Activated T-helper 2 cell treated with anti-CD3 and anti-CD28 coated beads, Interferon-gamma antibody, Interleukin-2, Interleukin-4, amounts not matched to agents 10 μg/mL and 5 μg/mL and 100 μg/mL, durations not matched to agents 14 hours and 24 hours and 36 hours (primary cell): ENCODE measurements around the gene IARS1. TPM values are rescaled to one million over a fixed set of nuclear protein-coding genes. Genes with fewer than 3 reads are reported as not detected.

ENCODE experiments used
- DNase-seq: peaks from one replicate; pipeline ENCODE4 v3.0.0; 2021; ENCODE audit warnings: low spot score
- H3K27ac Mint-ChIP-seq: one replicate; pipeline ENCODE4 v1.8.0; 2021; ENCODE audit warnings: mixed read lengths
- H3K27me3 Mint-ChIP-seq: one replicate; pipeline ENCODE4 v1.8.0; 2021; ENCODE audit warnings: low read depth, mixed read lengths
- H3K36me3 Mint-ChIP-seq: one replicate; pipeline ENCODE4 v1.8.0; 2021; ENCODE audit warnings: low read depth, mixed read lengths
- H3K4me1 Mint-ChIP-seq: one replicate; pipeline ENCODE4 v1.8.0; 2021; ENCODE audit warnings: low read depth, mixed read lengths
- H3K4me3 Mint-ChIP-seq: one replicate; pipeline ENCODE4 v1.8.0; 2021; ENCODE audit warnings: low read depth, mild to moderate bottlenecking, moderate library complexity, mixed read lengths
- H3K9me3 Mint-ChIP-seq: one replicate; pipeline ENCODE4 v1.8.0; 2021; ENCODE audit warnings: mixed read lengths
- intact Hi-C: fragments of 100-400 bp; cut with micrococcal nuclease; formaldehyde crosslinking; loops from one replicate; pipeline ENCODE4 v1.15.1; 2023
- total RNA-seq: library from RNA; stranded (reverse); gene quantifications from 2 replicates; pipeline ENCODE4 v1.2.3, GENCODE V29; 2022

The IARS1 gene
- total RNA-seq, 1 donor from 2014 or later: 177 TPM

DNA sequence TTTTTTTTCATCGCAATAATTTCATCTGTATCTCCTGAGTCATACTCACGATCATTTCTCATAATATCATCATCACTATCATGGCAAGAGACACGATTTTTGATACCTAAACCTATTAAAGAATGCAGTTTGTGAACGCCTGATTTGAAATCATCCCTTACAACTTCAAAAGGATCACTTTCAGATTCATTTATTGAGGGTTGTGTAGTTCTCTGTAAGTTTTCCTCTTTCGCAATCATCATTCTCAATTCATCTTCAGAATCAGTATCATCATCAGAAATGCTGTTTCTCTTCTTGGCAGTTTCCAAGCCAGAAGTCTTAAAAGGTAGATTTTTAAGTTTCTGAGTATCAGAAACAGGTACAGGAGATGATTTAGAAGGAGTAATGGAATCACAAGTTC lies 22.0 kb upstream of the IARS1 start:
- H3K4me3 Mint-ChIP-seq: no peak overlapping the region
- H3K36me3 Mint-ChIP-seq: peaks cover 81% of the 10 kb centered on the region
- H3K9me3 Mint-ChIP-seq: no peaks in the 10 kb centered on the region
- no peak for DNase-seq
- no peaks in the 10 kb centered on the region for H3K27me3 Mint-ChIP-seq
- H3K27ac Mint-ChIP-seq: peak overlapping the region; percentile 14
- intact Hi-C loops: no loop called here
- peaks cover 32% of the 10 kb centered on the region for H3K4me1 Mint-ChIP-seq

GRCh38 chr9:92313624-92314012 lies 20.1 kb upstream of the IARS1 start:
- DNase-seq: no peak
- no peak overlapping the region for H3K4me3 Mint-ChIP-seq
- peak overlapping the region; percentile 10 for H3K27ac Mint-ChIP-seq
- intact Hi-C loops: no loop called here
- H3K9me3 Mint-ChIP-seq: no peaks in the 10 kb centered on the region
- H3K36me3 Mint-ChIP-seq: peaks cover 81% of the 10 kb centered on the region
- H3K4me1 Mint-ChIP-seq: peaks cover 32% of the 10 kb centered on the region
- H3K27me3 Mint-ChIP-seq: no peaks in the 10 kb centered on the region

DNA sequence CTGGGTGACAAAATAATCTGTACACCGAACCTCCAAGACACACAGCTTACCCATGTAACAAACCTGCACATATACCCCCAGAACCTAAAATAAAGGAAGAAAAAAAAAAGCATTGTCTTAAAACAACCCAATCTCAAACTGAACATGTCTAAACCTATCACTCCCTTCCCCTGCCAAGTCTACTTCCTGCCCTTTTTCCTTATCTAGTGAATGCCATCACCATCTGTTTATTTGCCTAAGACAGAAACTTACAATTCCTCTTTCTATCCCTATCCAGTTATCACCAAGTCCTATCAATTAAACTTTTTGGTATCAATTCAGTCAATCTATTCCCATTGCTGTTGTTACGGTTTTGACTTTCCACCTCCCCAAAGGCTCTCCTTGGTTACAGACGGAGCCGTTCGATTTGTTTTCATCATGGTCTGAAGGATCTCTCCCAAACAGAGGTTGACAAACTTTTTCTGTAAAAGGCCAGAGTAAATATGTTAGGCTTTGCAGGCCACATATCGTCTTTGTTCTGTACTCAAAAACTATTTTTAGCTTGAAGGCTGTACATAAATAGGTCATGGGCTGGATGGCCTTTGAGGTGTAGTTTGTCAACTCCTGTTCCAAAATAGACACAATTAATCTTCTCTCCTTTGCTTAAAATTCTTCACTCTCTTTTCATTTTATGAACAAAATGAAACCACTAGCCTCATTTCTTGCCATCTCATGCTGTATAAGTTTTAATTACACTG lies 19.6 kb upstream of the IARS1 start:
- Mint-ChIP-seq H3K36me3 (peaks cover 81% of the 10 kb centered on the region), H3K27me3 (no peaks in the 10 kb centered on the region), H3K27ac (peak overlapping the region; percentile 10), H3K9me3 (no peaks in the 10 kb centered on the region), H3K4me3 (no peak overlapping the region), H3K4me1 (peaks cover 32% of the 10 kb centered on the region)
- intact Hi-C loops: no loop called here
- DNase-seq: no peak

- intact Hi-C loops: no loop called here
Observed at GRCh38 chr9:92310562-92310961, 17.1 kb upstream of the IARS1 start.

DNA sequence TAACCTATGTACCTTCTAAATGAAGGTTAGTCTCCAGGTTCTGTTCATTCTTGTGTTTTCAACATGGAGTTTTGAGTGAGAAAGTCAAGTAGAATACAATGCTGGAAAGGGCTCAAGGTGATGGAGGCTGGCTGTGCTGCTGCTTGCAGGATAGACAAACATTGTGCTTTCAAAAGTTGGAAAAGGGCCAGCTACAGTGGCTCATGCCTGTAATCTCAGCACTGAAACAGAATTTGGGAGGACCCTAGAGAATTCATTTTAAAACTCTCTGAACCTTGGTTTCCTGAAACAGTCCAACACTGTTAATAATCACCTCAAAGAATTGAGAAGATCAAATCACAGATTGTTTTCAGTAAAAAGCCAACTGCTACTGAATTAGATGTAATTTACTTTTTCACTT lies 15.4 kb upstream of the IARS1 start:
- H3K27me3 Mint-ChIP-seq: no peaks in the 10 kb centered on the region
- no peaks in the 10 kb centered on the region for H3K9me3 Mint-ChIP-seq
- no peak overlapping the region for H3K4me3 Mint-ChIP-seq
- H3K36me3 Mint-ChIP-seq: peaks cover 79% of the 10 kb centered on the region
- DNase-seq: no peak
- intact Hi-C loops: no loop called here
- no peak overlapping the region for H3K27ac Mint-ChIP-seq
- peaks cover 18% of the 10 kb centered on the region for H3K4me1 Mint-ChIP-seq

More at GRCh38 chr9:92310562-92310961, 17.1 kb upstream of the IARS1 start:
- Mint-ChIP-seq H3K4me3 (no peak overlapping the region), H3K4me1 (peaks cover 30% of the 10 kb centered on the region), H3K27ac (no peak overlapping the region), H3K9me3 (no peaks in the 10 kb centered on the region), H3K36me3 (peaks cover 80% of the 10 kb centered on the region), H3K27me3 (no peaks in the 10 kb centered on the region)
- no peak for DNase-seq

DNA sequence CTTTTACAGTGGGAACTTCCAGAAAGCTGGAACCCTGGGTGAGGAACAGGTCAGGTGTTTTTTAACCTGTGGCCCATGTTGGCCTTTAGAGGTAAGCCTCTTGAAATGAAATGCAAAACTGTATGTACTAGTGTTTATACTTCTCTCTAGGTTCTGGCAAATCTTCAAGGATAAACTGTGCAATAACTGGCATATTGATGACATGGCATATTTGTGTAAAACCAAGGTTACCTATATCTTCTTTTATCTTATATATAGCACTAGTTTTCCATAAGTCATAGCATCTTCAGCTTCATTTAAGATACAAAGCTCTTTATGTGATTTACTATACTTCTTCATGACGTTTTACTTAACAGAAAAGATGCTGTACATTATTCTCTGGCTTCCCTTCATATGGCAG lies 7.4 kb upstream of the IARS1 start:
- peaks cover 83% of the 10 kb centered on the region for H3K36me3 Mint-ChIP-seq
- H3K9me3 Mint-ChIP-seq: no peaks in the 10 kb centered on the region
- H3K4me1 Mint-ChIP-seq: peaks cover 12% of the 10 kb centered on the region
- no peak for DNase-seq
- H3K4me3 Mint-ChIP-seq: no peak overlapping the region
- intact Hi-C loops: no loop called here
- H3K27ac Mint-ChIP-seq: no peak overlapping the region
- H3K27me3 Mint-ChIP-seq: no peaks in the 10 kb centered on the region

DNA sequence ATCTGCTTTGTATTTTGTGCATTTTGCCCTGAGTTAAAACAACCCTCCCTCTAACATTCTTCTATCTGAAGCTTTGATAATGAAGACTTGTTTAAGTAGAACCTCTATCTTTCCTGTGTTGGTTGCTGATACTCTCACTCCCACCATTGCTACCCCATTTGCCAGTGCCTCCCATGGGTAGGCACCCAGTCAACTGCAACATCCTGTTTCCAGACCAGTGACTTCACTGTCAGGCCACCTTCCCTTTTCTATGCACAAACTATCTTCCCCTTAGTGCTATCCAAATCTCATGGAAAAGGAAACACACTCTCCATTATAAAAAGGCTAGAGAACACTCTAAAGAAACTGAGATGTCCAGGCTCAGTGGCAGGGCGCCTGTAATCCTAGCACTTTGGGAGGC lies 5.6 kb upstream of the IARS1 start:
- Mint-ChIP-seq H3K9me3 (no peaks in the 10 kb centered on the region), H3K4me1 (peaks cover 25% of the 10 kb centered on the region), H3K36me3 (peaks cover 74% of the 10 kb centered on the region), H3K4me3 (no peak overlapping the region), H3K27me3 (no peaks in the 10 kb centered on the region), H3K27ac (no peak overlapping the region)
- no peak for DNase-seq
- intact Hi-C loops: loop anchor here (10.0 kb wide), 1 partner anchor 54 kb away; no protein-coding TSS in a partner anchor

DNA sequence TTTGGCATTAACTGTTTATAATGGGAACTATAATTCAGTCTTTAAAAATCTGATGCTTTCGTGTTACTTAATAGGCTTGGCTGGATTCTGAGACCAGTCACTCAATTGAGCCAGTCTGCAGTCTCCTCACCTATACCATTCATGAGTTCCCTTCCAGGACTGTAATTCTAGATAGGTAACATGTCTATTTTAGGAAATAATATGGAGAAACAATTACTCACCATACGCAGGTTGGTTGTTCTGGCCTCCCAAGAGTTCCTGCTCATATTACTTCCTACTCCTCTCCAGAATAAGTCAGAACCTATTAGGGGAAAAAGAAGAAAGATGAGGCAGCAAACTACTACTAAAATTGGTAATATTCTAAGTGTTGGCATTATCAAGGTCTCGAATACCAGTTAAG lies 4.5 kb upstream of the IARS1 start:
- Mint-ChIP-seq H3K4me3 (no peak overlapping the region), H3K36me3 (peaks cover 66% of the 10 kb centered on the region), H3K9me3 (no peaks in the 10 kb centered on the region), H3K27ac (peak overlapping the region; percentile 55), H3K4me1 (peaks cover 28% of the 10 kb centered on the region), H3K27me3 (no peaks in the 10 kb centered on the region)
- intact Hi-C loops: loop anchor here (10.0 kb wide), 1 partner anchor 53 kb away; no protein-coding TSS in a partner anchor
- no peak for DNase-seq

DNA sequence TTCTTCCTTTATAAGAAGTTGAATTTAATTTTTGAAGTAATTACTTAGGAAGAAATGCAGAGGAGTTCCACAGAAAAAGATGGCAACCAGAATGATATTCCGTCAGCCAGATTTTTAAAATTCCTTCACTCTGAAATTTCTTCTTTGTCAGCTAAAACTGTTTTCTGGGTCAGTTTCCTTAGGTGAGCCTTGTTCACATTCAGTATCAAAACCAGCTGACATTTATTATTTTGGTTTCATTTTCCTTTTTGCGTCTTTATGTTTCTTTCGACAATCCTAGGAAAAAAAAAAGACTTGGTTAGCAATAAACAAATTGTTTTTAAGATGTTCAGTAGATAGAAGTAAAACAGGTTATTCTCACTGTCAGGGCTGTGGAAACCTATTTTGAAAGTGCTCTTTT lies 4.1 kb upstream of the IARS1 start:
- Mint-ChIP-seq H3K36me3 (peaks cover 66% of the 10 kb centered on the region), H3K27me3 (no peaks in the 10 kb centered on the region), H3K27ac (peak overlapping the region; percentile 55), H3K4me1 (peaks cover 31% of the 10 kb centered on the region), H3K9me3 (no peaks in the 10 kb centered on the region), H3K4me3 (peak overlapping the region; percentile 30)
- intact Hi-C loops: loop anchor here (10.0 kb wide), 1 partner anchor 53 kb away; no protein-coding TSS in a partner anchor
- DNase-seq: no peak

- Mint-ChIP-seq H3K4me3 (no peak overlapping the region), H3K4me1 (peaks cover 46% of the 10 kb centered on the region), H3K9me3 (no peaks in the 10 kb centered on the region), H3K27me3 (no peaks in the 10 kb centered on the region), H3K27ac (peak overlapping the region; percentile 56), H3K36me3 (peaks cover 65% of the 10 kb centered on the region)
- intact Hi-C loops: loop anchor here (10.0 kb wide), 1 partner anchor 51 kb away; no protein-coding TSS in a partner anchor
- no peak for DNase-seq
Observed at GRCh38 chr9:92295827-92296258, 2.3 kb upstream of the IARS1 start.

DNA sequence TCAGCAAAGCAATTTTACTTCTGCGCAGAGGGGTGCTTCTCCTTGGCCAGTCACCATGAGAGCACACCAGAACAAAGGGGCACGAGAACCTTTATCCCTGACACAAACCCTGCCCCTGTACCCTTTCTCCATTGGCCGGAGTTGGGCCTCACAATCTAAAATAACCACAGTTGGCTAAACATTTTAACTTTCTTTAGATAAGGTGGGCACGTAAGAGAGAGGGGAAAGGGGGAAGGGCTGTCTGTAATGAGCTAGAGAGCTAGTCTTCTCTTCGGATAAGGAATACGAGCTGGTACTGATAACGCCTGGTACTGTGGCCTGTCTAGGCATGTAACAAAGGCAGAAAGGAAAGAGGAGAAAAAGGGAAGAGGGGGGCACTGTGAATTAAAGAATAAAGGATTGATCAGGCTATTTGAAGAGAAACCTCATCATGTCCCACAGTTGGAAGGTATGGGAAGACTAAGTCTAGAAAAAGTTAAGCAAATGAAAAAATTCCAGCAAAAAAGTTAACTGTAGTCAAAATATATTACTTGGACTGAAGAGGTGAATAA lies 1.8 kb upstream of the IARS1 start:
- H3K4me3 Mint-ChIP-seq: peak overlapping the region; percentile 0
- no peaks in the 10 kb centered on the region for H3K27me3 Mint-ChIP-seq
- H3K36me3 Mint-ChIP-seq: peaks cover 65% of the 10 kb centered on the region
- H3K4me1 Mint-ChIP-seq: peaks cover 46% of the 10 kb centered on the region
- H3K27ac Mint-ChIP-seq: peak overlapping the region; percentile 56
- no peak for DNase-seq
- H3K9me3 Mint-ChIP-seq: no peaks in the 10 kb centered on the region
- intact Hi-C loops: loop anchor here (10.0 kb wide), 1 partner anchor 51 kb away; no protein-coding TSS in a partner anchor

- DNase-seq: no peak
- H3K9me3 Mint-ChIP-seq: no peaks in the 10 kb centered on the region
- H3K36me3 Mint-ChIP-seq: peaks cover 69% of the 10 kb centered on the region
- H3K4me3 Mint-ChIP-seq: peak overlapping the region; percentile 97
- no peaks in the 10 kb centered on the region for H3K27me3 Mint-ChIP-seq
- peak overlapping the region; percentile 99 for H3K27ac Mint-ChIP-seq
- intact Hi-C loops: loop anchor here (10.0 kb wide), 1 partner anchor 49 kb away; no protein-coding TSS in a partner anchor
- H3K4me1 Mint-ChIP-seq: peaks cover 55% of the 10 kb centered on the region
Observed at GRCh38 chr9:92294297-92294676, 790 bp upstream of the IARS1 start.

DNA sequence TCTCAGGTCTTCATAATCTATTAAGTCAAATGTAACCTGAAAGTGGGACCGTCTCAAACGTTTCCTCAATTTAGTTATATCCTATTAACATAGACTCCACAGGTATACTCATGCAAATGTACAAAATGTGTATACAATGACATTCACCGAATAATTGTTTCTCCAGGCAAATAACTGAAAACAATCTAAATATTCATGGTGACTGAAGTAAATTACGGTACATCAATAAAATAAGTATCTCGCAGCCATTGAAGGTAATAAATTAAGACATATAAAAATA lies 482 bp downstream of the IARS1 start:
- peak overlapping the region; percentile 99 for H3K27ac Mint-ChIP-seq
- intact Hi-C loops: loop anchor here (1.0 to 10.0 kb wide), 3 partner anchors 32 to 178 kb away; partner anchors contain the start of genes CENPP, NOL8 and SPTLC1
- peaks cover 67% of the 10 kb centered on the region for H3K36me3 Mint-ChIP-seq

More for the DNA sequence above, 482 bp downstream of the IARS1 start:
- H3K4me3 Mint-ChIP-seq: peak overlapping the region; percentile 97
- DNase-seq: no peak
- H3K9me3 Mint-ChIP-seq: no peaks in the 10 kb centered on the region
- peaks cover 58% of the 10 kb centered on the region for H3K4me1 Mint-ChIP-seq
- H3K27me3 Mint-ChIP-seq: no peaks in the 10 kb centered on the region
